Glutamatergic neuron (in vitro differentiated cells): Measurements from ENCODE around the gene CCDC122. TPM values are rescaled to one million over a fixed set of nuclear protein-coding genes. Genes with fewer than 3 reads are reported as not detected.

Experiments
- DNase-seq: peaks from one replicate; pipeline ENCODE4 v3.0.0; 2022
- H3K27ac Mint-ChIP-seq: one replicate; pipeline ENCODE4 v1.8.0; 2020; ENCODE audit warnings: mild to moderate bottlenecking, mixed read lengths, inconsistent platforms; ENCODE audit not compliant: unreplicated experiment
- H3K27me3 Mint-ChIP-seq: one replicate; pipeline ENCODE4 v1.8.0; 2020; ENCODE audit warnings: mild to moderate bottlenecking, moderate library complexity, mixed read lengths, inconsistent platforms; ENCODE audit not compliant: unreplicated experiment
- H3K36me3 Mint-ChIP-seq: one replicate; pipeline ENCODE4 v1.8.0; 2020; ENCODE audit warnings: mild to moderate bottlenecking, mixed read lengths, inconsistent platforms; ENCODE audit not compliant: unreplicated experiment
- H3K4me1 Mint-ChIP-seq: one replicate; pipeline ENCODE4 v1.8.0; 2020; ENCODE audit warnings: mild to moderate bottlenecking, low read depth, mixed read lengths, inconsistent platforms; ENCODE audit not compliant: unreplicated experiment
- H3K4me3 Mint-ChIP-seq: one replicate; pipeline ENCODE4 v1.8.0; 2020; ENCODE audit warnings: mild to moderate bottlenecking, mixed read lengths, inconsistent platforms; ENCODE audit not compliant: unreplicated experiment
- H3K9me3 Mint-ChIP-seq: one replicate; pipeline ENCODE4 v1.8.0; 2020; ENCODE audit warnings: mild to moderate bottlenecking, moderate library complexity, mixed read lengths, inconsistent platforms; ENCODE audit not compliant: unreplicated experiment
- total RNA-seq: library from RNA; stranded (reverse); fragmentation: NEBNext Ultra II Directional; extraction: Animal tissue kit (Norgen Biotek cat#: 25700); gene quantifications from one replicate; pipeline ENCODE4 v1.2.1, GENCODE V29; 2021; ENCODE audit not compliant: unreplicated experiment
- TF ChIP-seq, protein P1 (sequence below): fragments of 200-600 bp; sonication (generic); IDR thresholded peaks from one replicate; pipeline ENCODE4 v1.5.0; 2021; ENCODE audit not compliant: partially characterized antibody, unreplicated experiment

Gene CCDC122
- total RNA-seq, 1 donor from 2014 or later, result 5.3 TPM

DNA sequence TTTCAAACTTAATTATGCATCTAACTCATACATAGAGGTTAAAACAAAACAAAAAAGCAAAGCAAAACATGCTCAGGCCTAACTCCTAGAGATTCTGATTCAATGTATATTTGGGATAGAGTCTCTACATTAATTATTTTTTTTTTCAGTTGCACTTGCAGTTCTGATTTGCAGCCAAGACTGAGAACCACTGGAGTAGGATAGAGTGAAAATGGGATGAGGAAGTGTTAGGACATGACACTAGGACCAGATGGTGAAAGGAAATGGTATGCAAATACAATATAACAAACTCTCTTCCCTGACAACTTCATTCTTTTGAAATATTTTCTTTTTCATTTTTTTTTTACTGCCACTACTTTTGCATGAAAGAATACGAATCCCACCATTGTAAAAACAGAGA, 1.8 kb downstream of the CCDC122 start:
- peaks cover 9% of the 10 kb centered on the region for H3K4me1 Mint-ChIP-seq

DNA sequence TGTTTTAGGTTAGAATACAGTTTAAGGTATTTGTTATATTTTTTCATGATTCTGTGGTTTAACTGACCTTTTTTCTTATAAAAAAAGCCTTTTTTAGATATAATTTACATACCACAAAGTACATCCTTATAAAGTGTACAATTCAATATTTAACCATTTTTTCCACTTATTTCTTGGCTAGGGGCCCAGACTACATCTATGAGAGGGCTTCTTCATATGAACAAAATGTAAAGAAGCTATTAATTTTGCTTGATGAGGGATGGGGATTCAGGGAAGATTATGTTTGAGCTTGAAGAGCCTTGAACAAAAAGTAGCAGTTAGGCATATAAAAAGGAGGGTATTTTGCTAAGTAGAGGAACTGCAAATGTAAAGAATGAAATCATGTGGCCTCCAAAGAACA, 2.2 kb downstream of the CCDC122 start:
- Mint-ChIP-seq H3K27ac (no peak overlapping the region), H3K4me3 (no peak overlapping the region), H3K27me3 (peaks cover 7% of the 10 kb centered on the region), H3K36me3 (no peaks in the 10 kb centered on the region), H3K4me1 (peaks cover 9% of the 10 kb centered on the region), H3K9me3 (peaks cover 5% of the 10 kb centered on the region)
- TF ChIP-seq, protein P1, sequence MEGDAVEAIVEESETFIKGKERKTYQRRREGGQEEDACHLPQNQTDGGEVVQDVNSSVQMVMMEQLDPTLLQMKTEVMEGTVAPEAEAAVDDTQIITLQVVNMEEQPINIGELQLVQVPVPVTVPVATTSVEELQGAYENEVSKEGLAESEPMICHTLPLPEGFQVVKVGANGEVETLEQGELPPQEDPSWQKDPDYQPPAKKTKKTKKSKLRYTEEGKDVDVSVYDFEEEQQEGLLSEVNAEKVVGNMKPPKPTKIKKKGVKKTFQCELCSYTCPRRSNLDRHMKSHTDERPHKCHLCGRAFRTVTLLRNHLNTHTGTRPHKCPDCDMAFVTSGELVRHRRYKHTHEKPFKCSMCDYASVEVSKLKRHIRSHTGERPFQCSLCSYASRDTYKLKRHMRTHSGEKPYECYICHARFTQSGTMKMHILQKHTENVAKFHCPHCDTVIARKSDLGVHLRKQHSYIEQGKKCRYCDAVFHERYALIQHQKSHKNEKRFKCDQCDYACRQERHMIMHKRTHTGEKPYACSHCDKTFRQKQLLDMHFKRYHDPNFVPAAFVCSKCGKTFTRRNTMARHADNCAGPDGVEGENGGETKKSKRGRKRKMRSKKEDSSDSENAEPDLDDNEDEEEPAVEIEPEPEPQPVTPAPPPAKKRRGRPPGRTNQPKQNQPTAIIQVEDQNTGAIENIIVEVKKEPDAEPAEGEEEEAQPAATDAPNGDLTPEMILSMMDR, result no peak
- DNase-seq, result no peak

More for the DNA sequence above, 1.8 kb downstream of the CCDC122 start:
- H3K36me3 Mint-ChIP-seq, result no peaks in the 10 kb centered on the region
- H3K27me3 Mint-ChIP-seq, result peaks cover 7% of the 10 kb centered on the region
- H3K4me3 Mint-ChIP-seq, result peak overlapping the region; percentile 66
- H3K27ac Mint-ChIP-seq, result no peak overlapping the region
- peaks cover 5% of the 10 kb centered on the region for H3K9me3 Mint-ChIP-seq
- TF ChIP-seq, protein P1, result no peak
- DNase-seq, result no peak

DNA sequence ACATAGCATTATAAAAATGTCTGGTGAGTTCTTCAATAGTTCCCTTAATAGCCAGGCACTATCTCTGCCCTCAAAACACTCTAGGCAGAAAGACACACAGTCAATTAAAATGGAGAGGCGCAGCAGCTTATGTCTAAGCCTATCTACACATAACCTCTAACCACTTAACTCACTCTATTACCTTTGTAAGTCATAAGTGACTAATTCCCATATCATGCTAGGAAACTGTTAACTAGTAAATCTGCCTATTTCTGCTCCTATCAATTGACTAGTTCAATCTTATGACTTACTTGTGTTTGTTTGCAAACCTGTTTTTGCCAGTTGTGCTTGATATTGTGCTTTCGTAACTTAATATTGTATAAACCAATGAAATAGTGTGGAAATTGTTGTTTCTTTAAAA, 3.2 kb downstream of the CCDC122 start:
- H3K4me3 Mint-ChIP-seq, result no peak overlapping the region
- H3K27me3 Mint-ChIP-seq, result peaks cover 7% of the 10 kb centered on the region
- no peaks in the 10 kb centered on the region for H3K36me3 Mint-ChIP-seq
- peaks cover 9% of the 10 kb centered on the region for H3K4me1 Mint-ChIP-seq
- H3K9me3 Mint-ChIP-seq, result peaks cover 5% of the 10 kb centered on the region
- TF ChIP-seq, protein P1, result no peak
- H3K27ac Mint-ChIP-seq, result no peak overlapping the region
- no peak for DNase-seq

- TF ChIP-seq, protein P1, result peak; percentile 68
- no peak overlapping the region for H3K27ac Mint-ChIP-seq
- H3K4me1 Mint-ChIP-seq, result peaks cover 9% of the 10 kb centered on the region
- H3K27me3 Mint-ChIP-seq, result peaks cover 5% of the 10 kb centered on the region
- peaks cover 3% of the 10 kb centered on the region for H3K9me3 Mint-ChIP-seq
- no peaks in the 10 kb centered on the region for H3K36me3 Mint-ChIP-seq
- no peak for DNase-seq
- no peak overlapping the region for H3K4me3 Mint-ChIP-seq
Measured at GRCh38 chr13:43874504-43875092, 4.9 kb downstream of the CCDC122 start.

GRCh38 chr13:43872181-43872580, 7.4 kb downstream of the CCDC122 start:
- no peaks in the 10 kb centered on the region for H3K27me3 Mint-ChIP-seq
- H3K4me1 Mint-ChIP-seq, result no peaks in the 10 kb centered on the region
- no peaks in the 10 kb centered on the region for H3K9me3 Mint-ChIP-seq
- H3K27ac Mint-ChIP-seq, result no peak overlapping the region
- TF ChIP-seq, protein P1, result no peak
- no peak for DNase-seq
- H3K36me3 Mint-ChIP-seq, result no peaks in the 10 kb centered on the region
- H3K4me3 Mint-ChIP-seq, result no peak overlapping the region
